ENCODE results near the gene AJAP1.

Gene AJAP1

GRCh38 chr1:4781646-4782045 is 127.2 kb downstream of the AJAP1 start:
- no peak for DNase-seq

GRCh38 chr1:4784761-4785160 is 130.4 kb downstream of the AJAP1 start:
- no peak for DNase-seq

- DNase-seq = no peak
These were observed 131.6 kb downstream of the AJAP1 start for GRCh38 chr1:4786055-4786454.

GRCh38 chr1:4787551-4787950 is 133.1 kb downstream of the AJAP1 start:
- no peak for DNase-seq

GRCh38 chr1:4792565-4792964 is 138.2 kb downstream of the AJAP1 start:
- no peak for DNase-seq

- DNase-seq = no peak
These were observed 139.8 kb downstream of the AJAP1 start for GRCh38 chr1:4794020-4794780.

GRCh38 chr1:4796161-4797015 is 142.0 kb downstream of the AJAP1 start:
- no peak for DNase-seq

- no peak for DNase-seq
These were observed 142.6 kb downstream of the AJAP1 start for GRCh38 chr1:4797016-4797410.

DNA sequence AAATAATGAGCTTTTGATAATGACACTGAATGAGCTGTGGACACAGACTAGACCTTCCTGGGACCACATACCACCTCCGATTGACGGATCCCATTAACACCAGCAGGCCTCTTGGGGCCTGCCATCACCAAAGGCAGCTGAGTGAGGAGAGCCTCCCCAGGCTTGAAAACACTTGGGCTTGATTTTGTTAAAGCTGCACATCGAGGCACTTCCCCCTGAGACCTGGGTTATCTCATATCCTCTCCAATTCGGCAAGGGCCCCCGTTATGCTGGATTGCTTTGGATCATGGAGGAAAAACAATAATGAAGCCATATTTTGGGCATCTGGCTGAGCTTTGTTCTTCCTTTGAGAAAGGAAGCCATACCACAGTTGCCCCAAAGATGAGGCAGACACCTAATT is 143.0 kb downstream of the AJAP1 start:
- DNase-seq = no peak

GRCh38 chr1:4801192-4801924 is 146.9 kb downstream of the AJAP1 start:
- no peak for DNase-seq

- DNase-seq = no peak
These were observed 147.6 kb downstream of the AJAP1 start for GRCh38 chr1:4802024-4802423.

DNA sequence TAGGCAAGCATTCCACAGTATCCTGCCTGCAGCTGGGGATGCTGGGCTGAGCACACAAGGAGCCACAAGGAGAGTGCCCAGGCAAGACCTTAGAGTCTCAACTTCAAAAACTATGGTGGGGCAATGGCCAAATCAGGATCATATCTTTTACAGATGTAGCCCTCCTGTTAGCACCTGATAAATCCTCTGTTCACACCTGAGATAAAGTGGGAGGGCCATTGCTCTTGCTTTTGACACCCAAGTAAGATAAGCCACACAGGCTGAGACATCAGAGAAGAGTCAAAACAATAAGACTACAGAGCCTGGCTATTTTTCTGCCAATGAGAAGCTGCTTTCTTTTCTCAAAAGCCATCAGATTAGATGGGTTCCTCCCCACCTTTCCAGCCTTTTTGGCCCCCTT is 148.9 kb downstream of the AJAP1 start:
- no peak for DNase-seq

- DNase-seq = no peak
These were observed 151.6 kb downstream of the AJAP1 start for GRCh38 chr1:4805987-4806386.

- DNase-seq = no peak
These were observed 166.1 kb downstream of the AJAP1 start for GRCh38 chr1:4820543-4820942.

DNA sequence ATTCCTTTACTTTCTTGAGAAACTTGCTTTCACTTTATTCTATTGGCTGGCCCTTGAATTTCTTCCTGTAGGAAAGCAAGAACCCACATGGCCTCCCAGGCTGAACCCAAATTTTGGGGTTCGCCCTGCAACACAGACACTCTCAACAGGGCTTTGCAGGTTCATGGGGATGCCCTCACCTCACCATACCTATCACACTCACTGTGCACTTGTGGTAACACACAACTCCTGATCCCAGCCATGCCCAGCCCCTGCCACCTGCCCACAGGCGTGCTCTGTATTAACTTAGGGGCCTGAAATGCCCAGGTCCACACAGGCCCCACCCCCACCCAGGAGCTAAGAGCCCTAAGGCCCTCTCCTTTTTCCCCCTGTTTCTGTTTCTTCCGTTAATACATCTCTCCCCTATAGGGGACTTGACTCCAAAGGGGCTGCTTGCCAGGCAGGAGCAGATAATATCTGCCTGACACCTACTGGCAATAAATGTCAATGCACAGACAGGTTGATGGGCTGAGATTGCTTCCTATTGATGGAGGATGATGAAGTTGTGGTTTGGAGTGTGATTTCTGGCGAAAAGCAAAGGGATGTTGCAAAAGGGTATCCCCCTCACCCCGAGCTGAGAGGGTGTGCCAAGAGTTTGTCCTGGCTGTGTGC is 171.5 kb downstream of the AJAP1 start:
- DNase-seq = no peak

DNA sequence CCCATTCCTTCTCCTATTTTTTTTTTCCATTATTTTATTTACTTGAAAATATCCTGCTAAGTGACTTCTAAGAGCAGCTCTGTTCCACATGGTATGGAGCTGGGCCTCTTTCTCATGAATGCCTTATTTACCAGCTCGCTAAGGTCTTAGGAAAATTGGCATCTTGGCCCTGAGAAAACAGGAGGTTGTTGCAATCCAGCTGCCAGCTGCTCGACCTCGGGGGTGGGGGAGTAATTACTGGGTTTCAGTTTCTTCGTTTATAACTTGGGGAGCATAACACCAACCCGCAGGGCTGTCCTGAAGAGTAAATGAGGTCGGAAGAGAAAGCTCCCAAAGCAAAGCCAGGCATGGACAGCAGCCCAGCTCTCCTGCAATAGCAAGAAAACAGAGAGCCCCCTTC is 176.3 kb downstream of the AJAP1 start:
- DNase-seq = no peak

GRCh38 chr1:4836574-4836973 is 182.2 kb downstream of the AJAP1 start:
- no peak for DNase-seq

GRCh38 chr1:4837031-4837600 is 182.7 kb downstream of the AJAP1 start:
- DNase-seq = no peak

DNA sequence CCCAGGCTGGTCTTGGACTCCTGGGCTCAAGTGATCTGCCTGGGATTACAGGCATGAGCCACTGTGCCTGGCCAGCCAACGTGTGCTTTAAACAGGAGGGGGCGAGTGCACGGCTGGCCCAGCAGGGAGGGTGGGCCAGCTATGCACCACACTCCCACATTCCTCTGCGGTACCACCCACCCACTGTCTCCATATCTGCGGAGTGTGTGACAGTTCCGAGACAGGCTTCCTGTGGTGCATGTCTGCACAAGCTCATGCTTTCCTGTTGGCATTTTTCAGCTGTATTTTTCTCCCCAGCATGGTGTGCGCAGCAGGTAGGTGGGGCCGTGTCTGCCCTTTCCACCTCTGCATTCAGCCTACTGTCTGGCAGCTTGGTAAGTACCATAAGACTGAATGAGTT is 183.3 kb downstream of the AJAP1 start:
- no peak for DNase-seq

- no peak for DNase-seq
These were observed 183.8 kb downstream of the AJAP1 start for GRCh38 chr1:4838231-4838630.
